Ecto neural progenitor cell (in vitro differentiated cells): ENCODE data around the gene ARHGAP40.
A peak's percentile ranks its signal among the peaks of the same experiment; 100 is the strongest.

Experiments
- DNase-seq: peaks from one replicate; pipeline ENCODE4 v3.0.0-alpha.2; 2018; ENCODE audit warnings: low spot score

Gene ARHGAP40

DNA sequence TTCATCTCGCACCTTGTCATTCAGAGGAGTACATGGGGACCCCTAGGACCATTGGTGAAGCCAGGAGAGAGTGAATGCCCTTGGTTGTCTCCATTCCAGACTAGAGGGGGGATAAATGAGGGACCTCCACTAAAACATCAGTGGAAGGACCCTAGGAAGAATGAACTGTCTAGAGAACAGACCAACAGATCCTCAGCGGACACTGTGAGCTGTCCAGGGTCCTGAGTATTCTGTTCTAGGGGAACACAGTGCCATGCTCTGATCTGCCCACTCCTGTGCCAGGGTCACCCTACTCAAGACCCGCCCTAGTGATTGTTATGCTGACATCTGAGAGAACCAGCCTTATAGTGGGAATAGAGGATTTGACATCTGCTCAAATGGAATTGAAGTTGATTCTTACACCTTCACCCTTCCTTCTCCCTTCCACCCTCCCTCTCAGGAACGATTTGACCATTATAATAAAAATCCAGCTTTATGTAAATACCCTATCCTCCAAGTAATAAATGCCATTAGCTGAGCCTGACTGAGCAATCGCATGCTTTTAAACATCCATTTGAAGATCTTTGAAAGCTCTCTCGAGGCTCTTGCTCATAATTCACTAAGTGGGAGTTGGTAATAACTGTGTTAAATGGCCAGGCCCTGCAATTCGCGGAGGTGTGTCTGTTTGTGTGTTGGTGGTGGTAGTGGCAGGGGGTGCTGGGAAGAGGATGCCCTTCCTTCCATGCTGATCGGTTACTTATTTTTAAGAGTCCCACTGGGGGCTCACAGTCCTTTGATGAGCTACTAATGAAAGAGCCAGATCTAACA lies 79.1 kb downstream of the ARHGAP40 start:
- DNase-seq: peak; percentile 76

GRCh38 chr20:38685271-38685670 lies 83.7 kb downstream of the ARHGAP40 start:
- no peak for DNase-seq

DNA sequence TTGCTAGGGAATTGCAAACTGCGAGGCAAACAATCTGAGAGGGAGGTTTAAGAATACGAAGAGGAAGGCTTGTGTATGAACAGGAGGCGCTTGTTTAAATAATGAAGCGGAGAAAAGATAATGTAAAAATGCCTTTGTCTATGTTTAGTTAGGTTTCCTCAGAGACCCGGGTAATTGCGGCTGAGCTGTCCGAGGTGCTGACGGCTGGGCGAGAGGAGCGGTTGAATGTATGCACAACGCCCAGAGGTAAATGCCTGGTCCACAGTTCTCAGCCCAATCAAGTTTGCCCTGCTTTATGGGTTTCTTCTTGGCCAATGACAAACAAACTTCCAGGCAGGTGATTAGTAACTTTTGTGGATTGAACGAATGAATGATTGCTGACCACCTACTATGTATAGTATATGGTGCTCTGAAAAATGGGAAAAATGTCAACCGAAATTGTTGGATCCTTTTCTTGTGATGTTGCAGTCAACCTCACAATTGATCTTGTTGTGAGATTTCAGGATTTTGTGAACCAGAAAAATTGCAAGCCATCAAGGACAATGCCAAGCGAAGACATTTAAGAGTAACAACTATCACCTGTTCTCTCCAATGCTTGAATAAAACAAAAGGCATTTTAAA lies 84.4 kb downstream of the ARHGAP40 start:
- peak; percentile 75 for DNase-seq

GRCh38 chr20:38692436-38693411 lies 91.1 kb downstream of the ARHGAP40 start:
- peak; percentile 85 for DNase-seq

DNA sequence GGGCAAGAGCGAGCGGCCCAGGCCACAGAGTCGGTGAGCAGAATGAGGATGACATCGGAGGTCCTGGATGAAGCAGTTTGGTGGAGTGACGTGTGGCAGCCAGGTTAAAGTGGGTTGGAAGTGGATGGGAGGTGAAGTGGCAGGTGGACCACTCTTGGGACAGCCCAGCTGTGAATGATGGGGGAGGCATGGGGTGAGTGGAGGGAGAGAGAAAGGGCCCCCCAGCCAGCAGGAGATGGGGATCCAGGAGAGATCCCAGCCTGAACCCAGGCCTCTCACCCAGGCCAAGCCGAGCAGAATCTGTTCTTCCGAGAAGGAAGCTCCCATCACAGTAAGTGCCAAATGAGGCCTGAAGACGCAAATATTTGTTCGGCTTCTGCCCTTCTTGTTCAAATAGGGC lies 95.7 kb downstream of the ARHGAP40 start:
- no peak for DNase-seq

DNA sequence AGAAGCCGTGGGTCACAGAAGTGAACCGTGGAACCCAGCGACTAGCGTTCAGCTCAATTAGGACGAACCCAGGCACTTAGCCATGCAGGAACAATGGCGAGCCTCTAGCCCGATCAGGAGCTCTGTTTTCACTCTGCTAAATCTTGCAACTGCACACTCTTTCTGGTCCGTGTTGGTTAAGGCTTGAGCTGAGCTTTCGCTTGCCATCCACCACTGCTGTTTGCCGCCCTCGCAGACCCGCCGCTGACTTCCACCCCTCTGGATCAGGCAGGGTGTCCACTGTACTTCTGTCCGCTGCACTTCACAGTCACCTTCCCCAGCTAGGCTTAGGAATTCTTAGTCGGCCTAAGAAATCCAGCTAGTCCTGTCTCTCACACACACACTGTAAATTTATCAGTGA lies 96.9 kb downstream of the ARHGAP40 start:
- DNase-seq: no peak

- no peak for DNase-seq
Observed at GRCh38 chr20:38700141-38700540, 98.5 kb downstream of the ARHGAP40 start.
